Endothelial cell of umbilical vein (primary cell): Measurements from ENCODE around the gene CEP20.

Experiments used
- POLR2AphosphoS5 ChIP-seq: IDR thresholded peaks from 2 replicates; pipeline ENCODE4 v1.6.1; 2012; ENCODE audit warnings: low read depth, mild to moderate bottlenecking, control low read depth, low read length, moderate library complexity; ENCODE audit not compliant: insufficient read depth
- TF ChIP-seq, protein P1 (sequence below): IDR thresholded peaks from 2 replicates; pipeline ENCODE4 v1.6.1; 2011; ENCODE audit not compliant: insufficient read depth, insufficient read length

DNA sequence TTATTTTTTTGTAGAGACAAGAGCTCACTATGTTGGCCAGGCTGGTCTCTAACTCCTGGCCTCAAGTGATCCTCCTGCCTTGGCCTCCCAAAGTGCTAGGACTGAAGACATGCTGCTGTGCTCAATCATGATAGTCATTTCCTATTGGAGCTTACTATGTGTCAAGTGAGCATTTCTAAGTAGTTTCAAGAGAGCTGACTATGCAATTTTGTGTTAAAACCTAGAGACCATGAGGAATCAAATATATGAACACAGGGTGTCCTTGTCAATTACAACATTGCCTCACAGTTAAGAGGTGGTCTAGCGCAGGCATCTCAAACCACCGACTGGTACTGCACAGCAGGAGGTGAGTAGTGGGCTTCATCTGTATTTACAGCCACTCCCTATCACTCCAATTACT is 69.4 kb downstream of the CEP20 start:
- TF ChIP-seq, protein P1, sequence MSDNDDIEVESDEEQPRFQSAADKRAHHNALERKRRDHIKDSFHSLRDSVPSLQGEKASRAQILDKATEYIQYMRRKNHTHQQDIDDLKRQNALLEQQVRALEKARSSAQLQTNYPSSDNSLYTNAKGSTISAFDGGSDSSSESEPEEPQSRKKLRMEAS: no peak
- no peak for TF ChIP-seq POLR2AphosphoS5
